Measurements from ENCODE around the gene ENPP3.
"Not testable (repeated sequence)": the region's sequence is repeated elsewhere in the genome, so short reads cannot be mapped to it uniquely, and the experiment has no call there.

The ENPP3 gene

DNA sequence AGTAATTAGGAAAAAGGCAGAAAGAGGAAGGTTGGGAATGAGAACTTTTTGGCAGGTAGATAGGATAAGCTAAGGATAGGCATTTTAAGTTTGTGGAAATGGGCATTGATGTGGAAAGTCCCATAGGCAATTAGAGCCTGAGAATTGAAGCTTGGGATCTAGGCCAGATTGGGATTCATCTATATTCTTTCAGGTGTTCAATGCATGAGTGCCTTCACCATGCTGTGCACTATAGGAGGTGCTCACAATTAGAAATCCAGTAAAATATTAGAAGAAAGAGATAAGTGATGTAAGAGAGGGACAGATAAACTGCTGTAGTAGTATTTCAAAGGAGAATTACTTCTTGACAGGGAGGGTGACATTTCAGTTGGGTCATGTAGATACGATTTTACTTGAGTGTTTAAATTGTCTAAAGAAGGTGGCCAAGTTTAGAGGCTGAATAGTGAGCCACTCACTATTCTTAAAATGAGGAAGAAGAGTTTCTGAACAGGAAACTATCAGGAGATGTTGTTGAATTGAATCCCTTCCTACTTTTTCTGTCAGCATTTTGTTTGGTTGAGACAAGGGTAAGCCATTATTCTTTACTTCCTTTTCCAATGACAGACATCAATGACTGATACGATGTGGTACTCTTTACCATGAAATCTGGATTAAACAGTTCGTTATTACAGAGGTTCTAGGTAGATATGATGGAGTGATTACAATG, 104.7 kb downstream of the ENPP3 start:
- no peak for DNase-seq

DNA sequence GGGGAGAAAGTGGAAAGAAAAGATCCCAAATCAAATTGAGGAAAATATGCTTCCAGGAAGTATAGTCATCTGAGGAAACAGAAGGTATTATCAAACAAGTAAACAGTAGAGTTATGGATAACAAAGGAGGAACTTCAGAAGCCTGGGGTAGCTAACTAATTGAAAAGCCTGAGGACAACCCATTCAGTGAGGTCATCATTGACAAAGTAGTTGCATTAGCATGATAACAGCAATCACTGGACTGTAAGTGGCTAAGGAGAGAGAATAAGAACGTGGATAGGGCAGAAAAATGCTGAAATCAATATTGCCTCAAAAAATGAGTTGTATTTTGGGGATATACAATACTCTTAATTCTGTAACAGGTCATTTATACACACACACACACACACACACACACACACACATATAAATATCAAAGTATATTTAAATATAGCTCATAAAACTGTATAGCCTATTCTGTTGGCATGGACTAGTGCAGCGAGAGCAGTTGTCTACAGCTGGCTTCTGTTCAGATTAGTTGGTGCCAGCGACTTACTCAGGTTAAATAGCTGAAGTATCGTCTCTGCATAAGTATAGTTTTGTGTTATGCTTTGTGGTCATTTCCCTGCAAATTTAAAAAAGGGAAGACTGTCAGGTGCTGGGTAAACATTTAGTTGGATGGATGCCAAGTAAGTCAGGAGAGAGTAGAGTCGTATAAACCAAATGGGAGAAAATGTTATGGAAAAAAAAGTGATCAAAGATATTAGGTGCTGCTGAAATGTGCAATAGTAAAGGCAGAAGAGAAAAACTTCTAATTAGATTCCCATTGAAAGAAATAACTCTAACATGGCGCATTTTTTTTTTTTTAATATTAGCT, 107.6 kb downstream of the ENPP3 start:
- DNase-seq = no peak

DNA sequence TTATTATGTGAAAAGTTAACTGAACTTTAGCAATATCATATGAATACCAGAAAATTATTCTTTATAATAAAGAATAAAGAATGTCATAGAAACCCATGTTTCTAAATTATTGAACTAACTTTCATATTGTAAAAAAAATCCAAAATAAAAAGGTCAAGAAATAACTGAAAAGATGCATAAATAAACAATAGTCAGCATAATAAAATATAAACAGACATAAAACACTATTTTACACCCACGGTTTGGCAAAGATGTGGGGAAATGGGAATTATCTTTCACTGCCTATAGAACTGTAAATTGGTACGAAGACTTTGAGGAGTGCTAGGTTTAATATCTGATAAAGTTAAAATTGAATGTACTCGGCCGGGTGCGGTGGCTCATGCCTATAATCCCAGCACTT, 108.4 kb downstream of the ENPP3 start:
- DNase-seq = no peak

DNA sequence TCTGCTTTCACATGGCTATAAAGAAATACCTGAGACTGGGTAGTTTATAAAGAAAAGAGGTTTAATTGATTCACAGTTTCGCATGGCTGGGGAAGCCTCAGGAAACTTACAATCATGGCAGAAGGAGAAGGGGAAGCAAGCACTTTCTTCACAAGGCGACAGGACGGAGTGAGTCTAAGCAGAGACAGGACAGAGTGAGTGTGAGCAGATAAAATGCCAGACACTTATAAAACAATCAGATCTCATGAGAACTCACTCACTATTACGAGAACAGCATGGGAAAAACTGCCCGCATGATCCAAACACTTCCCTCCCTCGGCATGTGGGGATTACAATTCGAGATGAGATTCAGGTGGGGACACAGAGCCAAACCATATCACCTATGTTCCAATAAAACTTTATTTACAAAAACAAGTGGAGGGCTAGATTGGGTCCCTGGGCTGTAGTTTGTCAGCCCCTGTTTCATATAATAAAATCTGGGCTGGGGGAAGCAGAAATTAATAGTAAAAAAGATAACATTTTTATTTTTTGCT, 110.8 kb downstream of the ENPP3 start:
- no peak for DNase-seq

DNA sequence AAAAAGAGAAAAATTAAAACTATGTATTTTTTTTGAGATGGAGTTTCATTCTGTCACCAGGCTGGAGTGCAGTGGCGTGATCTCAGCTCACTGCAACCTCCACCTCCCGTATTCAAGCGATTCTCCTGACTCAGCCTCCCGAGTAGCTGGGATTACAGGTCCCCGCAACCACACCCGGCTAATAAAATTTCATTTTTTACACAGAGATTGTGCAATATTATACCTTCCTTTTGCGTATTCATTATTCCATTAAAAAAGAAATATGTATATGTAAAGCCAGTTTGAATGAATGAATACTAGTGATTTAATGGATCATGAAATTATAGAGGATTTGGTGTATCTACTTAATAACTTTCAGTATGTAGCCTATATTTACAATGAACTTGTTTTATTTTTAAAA, 111.9 kb downstream of the ENPP3 start:
- no peak for DNase-seq

DNA sequence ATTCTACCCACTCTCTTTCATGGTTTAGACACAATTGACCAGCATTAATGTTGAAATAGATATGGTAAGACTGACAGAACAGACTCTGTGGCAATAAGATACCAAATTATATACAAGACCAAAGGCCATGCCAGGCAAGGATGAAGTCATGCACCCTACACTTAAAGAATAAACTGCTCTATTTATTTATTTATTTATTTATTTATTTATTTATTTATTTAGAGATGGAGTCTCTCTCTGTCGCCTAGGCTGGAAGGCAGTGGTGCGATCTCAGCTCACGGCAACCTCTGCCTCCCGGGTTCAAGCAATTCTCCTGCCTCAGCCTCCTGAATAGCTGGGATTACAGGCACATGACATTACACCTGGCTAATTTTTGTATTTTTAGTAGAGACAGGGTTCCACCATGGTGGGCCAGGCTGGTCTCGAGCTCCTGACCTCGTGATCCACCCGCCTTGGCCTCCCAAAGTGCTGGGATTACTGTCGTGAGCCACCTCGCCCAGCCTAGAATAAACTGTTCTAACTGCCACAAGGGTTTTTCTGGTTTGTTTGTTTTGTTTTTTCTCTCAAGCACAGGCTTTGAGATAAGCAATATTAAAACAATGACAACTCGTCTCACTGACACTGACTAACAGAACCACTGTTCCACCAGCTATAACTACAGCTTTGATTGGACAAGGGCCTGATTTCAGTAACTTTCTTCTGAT, 114.1 kb downstream of the ENPP3 start:
- DNase-seq = not testable (repeated sequence)

DNA sequence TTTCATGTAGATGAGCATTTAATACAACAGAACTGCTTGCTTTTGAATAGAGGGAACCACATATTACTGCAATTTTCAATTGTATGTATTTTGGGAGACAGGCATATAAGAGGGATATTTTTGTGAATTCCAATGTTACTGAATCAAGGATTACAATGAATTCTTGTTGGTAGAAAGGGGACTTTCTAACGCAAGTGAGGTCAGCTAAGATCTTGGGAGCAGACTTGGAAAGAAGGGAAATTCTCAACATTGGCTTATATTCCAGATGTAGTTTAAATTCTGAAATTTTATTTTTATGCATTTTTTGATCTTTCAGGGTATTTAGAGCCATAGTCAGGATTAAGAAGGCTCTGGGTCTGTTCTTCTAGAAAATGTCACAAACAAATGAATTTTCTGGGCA, 117.0 kb downstream of the ENPP3 start:
- DNase-seq = no peak

DNA sequence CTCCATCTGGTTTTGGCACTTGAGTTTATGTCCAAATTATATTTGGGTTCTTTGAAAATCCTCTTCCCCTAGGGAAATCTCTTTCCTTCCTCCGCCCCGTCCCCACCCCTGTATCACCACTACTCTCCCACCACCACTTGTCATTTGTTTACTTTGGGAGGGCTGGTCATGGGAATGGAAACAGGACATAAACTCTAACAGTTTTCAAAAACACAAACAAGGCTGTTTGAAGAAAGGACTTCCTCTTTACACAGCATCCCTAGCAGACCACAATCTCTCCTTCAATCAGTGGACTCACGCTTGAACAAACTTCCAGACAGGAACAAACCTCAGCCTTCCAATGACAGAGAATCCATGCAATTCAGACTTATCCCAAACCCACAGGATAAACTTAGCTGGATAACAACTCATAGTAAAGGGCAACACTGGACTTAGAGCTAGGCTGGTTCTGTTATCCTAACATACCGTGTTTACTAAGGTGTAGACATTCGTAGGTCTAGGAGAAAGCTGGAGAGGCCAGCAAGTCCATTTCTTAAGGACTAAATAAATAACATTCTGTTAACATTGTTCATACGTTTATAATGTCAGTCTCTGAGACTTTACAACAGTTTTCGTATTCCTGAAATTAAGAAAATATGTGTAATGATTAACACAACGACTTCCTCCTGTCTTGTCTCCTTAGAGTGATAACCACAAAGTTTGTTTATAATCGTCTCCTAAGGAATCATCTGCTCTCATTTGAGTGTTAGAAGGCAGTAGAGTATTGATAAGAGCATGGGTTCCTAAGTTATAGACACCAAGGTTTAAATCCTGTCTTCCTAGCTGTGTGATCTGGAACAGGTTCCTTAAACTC, 117.8 kb downstream of the ENPP3 start:
- DNase-seq = no peak

DNA sequence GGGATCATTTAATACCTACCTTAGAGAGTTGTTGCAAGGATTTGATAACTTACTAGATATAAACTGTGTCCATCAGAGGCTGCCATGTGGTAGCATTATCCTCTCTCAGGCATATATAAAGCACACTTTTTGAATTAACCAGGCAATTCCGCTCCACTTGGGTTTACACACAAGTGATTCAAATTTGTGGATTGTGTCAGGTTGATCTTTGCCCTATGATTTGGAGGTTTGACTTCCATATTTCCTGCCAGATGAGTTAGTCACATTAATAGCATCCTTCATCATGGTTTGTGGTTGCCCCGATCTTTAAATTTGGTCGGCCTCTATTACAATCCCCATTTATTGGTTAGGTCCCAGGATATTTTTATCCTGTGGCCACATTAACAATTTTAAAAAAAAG, 118.5 kb downstream of the ENPP3 start:
- DNase-seq = no peak

DNA sequence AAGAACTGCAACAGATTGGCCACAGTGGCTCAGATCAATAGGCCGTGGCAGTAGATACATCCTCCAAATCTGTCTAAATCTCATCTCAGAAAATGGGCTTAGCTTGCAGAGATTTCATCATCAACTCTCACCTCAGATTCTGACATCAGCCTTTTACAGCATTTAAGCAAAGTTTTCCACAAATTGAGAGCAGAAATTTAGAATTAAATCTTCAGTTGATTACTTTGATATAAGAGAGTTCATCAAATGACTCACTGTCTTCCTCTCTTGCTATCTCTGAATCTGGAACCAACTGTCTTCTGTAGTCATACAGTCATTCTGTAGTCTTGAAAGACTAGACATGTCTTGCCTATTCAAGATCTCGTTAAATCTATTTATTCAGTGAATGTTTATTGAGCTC, 118.9 kb downstream of the ENPP3 start:
- no peak for DNase-seq

DNA sequence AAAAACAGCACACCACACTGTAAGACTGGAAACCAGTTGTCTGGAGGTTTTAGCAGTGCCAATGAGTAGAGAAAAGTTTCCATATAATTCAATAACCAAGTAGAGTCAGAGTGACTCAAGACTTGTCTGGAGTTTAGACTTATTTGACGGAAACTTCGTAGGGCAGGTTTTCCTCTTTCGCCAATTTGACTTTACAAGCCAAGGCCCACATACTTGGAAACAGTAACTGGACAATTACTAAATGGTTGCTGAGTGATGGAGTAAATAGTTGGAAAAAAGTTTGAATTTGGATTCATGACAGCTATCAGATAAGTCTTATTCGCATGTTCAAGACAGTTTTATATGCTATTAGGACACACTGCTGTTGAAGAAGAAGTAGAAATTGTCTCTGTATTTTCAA, 121.8 kb downstream of the ENPP3 start:
- no peak for DNase-seq

DNA sequence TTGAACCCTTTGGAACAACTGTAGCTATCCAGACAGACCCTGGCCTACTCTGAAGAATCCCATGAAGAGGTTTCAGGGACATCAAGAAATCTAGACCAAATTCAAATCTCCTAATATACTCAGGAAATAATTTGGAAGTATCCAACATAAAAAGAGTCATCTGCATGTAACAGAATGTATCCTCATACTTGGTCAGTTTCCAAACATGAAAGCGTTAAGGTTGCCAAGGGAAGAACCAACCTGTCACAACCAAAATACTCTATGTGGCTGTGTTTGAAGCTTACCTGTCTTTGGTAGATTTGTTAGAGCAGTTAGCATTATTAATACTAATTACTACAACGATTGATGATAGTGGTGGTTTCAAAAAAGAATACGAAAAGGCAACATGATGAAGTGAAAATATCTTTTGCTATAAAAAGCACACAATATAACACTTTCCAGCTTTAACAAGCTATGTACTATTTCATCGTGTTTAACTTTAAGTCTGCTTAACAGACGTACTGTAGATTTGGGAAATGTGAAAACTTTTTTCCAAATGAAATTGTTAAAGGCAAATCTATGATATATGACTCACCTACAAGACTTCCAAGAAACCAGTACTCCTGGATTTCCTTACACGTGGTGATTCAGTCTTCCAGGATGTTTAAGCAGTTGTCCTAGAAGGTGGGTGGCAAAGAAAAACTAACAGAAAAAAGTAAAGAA, 124.1 kb downstream of the ENPP3 start:
- no peak for DNase-seq

DNA sequence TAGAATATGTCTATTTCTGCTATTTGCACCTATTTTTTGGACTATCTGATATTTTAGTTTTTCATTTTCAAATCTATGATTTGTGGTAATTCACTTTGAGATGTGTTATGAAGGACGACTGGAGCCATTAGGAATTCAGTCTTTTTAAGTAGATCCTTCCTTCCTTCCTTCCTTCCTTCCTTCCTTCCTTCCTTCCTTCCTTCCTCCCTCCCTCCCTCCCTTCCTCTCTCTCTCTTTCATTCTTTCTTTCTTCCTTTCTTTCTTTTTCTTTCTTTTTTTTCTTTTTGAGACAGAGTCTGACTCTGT, 124.6 kb downstream of the ENPP3 start:
- no peak for DNase-seq

DNA sequence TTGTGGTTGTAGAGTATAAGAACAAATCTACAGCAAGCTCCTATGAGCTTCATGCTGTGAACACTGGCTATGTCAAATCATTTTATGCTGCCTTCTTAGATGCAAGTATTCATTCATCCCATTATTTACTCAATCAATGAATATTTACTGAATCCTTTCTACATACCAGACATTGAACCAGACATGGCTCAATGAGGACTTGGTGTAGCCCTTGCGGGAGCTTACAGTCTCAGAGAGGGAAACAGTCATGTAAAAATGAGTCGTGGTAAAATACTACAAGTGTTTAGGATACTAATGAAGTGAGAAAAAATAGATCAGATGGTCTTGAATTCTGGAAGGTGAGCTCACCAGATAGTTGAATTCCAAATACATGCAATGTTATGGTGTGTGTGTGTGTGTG, 125.9 kb downstream of the ENPP3 start:
- DNase-seq = no peak

DNA sequence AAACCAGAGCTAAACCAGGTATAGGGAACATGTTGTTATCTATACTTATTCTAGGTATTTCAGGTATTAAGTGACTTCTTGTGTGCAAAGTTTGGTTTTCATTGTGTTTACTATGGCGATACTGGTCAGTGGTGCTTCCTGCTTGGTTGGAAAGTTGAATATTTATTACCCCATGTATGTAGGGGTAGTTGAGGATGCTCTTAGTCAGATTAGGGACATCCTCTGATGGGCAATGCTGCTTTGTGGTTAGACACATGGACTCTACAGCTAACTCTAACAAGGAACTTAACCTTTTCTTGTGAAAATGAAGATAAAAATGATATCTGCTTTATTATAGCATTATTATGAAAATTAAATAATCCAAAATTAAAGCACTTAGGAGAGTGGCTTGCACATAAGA, 126.6 kb downstream of the ENPP3 start:
- no peak for DNase-seq

DNA sequence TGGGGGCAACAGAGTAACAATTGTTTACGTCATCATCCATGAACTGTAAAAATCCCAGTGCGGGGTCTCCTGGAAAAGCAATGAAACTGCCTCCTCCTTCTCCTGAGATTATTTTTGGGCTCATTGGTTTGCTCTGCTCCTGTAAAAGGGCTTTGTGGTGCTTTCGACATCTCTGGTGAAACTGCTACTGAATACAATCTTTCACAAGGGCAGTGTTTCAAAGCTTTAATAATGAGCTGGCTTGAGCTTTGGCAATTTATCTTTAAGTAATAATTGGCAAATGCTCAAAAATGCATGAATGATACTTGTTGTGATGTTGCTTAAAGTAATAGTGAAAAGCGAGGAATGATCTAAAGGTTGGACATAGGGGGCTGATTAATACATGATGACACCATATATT, 127.2 kb downstream of the ENPP3 start:
- DNase-seq = no peak

DNA sequence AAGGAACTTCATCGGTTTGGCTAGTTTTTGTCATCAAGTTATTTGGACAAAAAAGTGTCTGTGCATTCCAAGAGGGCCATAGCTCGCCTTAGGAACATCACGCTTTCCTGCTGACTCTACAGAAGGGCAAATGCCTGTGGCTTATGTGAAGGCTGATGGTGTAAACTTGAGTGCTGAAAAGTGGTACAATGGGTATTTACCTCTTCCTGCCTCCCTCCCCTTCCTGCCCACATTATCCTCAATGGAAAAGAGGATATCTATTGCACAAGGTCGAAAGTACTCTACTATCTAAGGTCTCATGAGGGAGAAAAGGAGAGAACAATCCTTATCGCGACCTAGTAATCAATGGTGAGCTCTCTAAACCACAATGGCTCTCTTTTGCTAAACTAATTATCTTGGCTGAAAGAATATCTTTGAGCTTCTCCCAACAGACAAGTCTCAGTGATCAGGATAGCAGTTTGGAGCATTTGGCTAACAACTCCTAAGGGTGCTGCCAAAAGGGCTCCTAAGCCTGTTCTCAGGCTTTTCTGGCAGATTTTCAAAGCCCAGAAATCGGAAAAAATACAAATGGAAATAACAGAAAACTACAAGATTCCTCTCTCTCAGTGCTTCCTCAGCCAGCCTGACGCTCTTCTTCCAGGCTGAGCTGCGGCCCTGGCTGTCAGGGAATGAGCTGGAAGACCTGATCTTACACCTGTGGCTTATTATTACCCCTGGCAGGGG, 128.1 kb downstream of the ENPP3 start:
- no peak for DNase-seq

DNA sequence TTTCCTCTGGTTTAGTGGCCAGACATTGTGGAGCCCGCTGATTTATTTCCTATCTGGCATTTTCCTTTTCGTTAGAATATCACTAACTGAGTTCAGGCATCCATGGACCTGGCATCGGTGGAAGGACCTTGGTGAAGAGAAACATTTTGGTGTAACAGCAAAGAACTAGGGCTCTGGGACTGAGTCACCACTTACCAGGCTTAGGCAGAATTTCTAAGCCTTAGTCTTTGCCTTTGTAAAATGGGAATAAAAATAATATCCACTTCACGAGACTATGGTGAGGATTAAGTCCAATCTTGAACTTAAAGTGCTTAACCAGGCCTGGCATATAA, 128.7 kb downstream of the ENPP3 start:
- no peak for DNase-seq

DNA sequence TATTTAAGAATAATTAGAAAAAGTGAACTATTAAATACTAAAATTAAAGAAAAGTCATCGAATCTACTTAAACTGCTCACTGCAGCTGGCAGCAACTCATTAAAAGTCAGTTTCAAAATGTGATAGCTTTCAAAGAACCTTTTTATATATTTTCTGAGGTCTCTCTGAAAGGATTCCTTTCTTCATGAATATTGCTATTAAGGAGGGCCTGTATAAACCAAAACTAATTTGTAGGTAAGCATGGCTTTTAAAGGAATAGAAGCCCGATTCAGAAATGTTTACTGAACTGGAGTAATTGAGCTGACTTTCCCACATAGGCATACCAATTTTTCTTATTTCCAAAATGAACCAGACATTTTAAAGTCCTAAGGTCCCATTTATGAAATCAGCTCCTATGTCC, 129.5 kb downstream of the ENPP3 start:
- DNase-seq = no peak

DNA sequence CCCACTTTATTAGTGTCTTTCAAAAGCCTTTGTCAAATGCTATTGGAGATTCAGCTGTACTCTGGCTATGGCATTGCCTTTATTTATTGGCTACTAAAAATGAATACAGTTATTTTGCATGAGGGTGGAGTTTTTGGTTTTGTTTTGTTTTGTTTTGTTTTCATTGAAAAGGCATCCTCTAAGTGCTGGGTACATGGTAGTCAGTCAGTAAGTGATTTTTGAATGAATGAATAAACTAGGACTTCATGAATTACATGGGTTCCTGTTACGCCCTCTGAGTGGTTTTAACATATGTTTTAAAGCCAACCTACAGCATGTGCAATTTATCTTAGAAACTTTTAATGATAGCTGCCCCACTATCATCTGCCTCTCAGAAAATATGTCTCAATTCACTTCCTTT, 131.9 kb downstream of the ENPP3 start:
- DNase-seq = no peak

DNA sequence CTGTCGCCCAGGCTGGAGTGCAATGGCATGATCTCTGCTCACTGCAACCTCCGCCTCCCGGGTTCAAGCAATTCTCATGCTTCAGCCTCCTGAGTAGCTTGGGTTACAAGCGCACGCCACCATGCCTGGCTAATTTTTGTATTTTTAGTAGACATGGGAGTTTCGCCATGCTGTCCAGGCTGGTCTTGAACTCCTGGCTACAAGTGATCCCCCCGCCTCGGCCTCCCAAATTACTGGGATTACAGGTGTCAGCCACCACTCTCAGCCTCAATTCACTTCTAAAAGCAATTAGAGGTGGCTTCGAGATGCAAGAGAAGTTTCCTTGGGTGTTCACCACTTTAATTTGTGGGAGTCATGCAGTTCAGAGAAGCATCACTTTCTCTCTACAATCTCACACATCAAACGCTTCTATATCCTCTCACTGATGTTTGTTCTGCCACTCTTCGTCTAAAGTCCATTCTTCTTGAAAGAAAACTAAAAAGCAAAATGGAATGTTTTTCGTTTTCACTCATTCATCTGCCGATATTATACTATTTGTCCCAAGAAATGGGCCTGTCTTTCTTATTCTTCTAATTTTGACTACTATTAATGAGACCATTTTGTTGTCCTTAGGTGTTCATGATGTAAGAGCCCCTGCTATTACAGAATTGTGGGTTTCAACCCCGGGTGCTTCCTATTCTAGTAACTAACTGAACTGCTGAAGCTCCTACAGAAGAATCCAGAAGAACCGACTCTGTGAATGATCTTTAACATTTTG, 132.5 kb downstream of the ENPP3 start:
- DNase-seq = no peak
